Suprapubic skin (tissue), 4 donors: ENCODE measurements around the gene MRPL23.

Experiments used
- EP300 ChIP-seq: sonication (generic); formaldehyde crosslinking; IDR thresholded peaks from one replicate; pipeline ENCODE4 v1.6.1; 2017; ENCODE audit warnings: antibody characterized with exemption
- POLR2A ChIP-seq, 2 donors: fragments of 450-650 bp; IDR thresholded peaks; one replicate each; pipeline ENCODE4 v1.6.1; 2017; ENCODE audit warnings: antibody characterized with exemption in 2 of 2, mild to moderate bottlenecking in 2 of 2, moderate library complexity in 2 of 2
- POLR2AphosphoS5 ChIP-seq, 3 donors: sonication (generic); formaldehyde crosslinking; IDR thresholded peaks; one replicate each; pipeline ENCODE4 v1.6.1; 2017; ENCODE audit warnings: antibody characterized with exemption in 3 of 3
- TF ChIP-seq, protein P1 (sequence below), 2 donors: fragments of 200-600 bp in 1 of 2; fragments of 450-650 bp in 1 of 2; sonication (generic) in 1 of 2; IDR thresholded peaks; one replicate each; pipeline ENCODE4 v1.5.1; 2016 to 2019; ENCODE audit warnings: antibody characterized with exemption in 2 of 2, mild to moderate bottlenecking in 1 of 2, moderate library complexity in 1 of 2

DNA sequence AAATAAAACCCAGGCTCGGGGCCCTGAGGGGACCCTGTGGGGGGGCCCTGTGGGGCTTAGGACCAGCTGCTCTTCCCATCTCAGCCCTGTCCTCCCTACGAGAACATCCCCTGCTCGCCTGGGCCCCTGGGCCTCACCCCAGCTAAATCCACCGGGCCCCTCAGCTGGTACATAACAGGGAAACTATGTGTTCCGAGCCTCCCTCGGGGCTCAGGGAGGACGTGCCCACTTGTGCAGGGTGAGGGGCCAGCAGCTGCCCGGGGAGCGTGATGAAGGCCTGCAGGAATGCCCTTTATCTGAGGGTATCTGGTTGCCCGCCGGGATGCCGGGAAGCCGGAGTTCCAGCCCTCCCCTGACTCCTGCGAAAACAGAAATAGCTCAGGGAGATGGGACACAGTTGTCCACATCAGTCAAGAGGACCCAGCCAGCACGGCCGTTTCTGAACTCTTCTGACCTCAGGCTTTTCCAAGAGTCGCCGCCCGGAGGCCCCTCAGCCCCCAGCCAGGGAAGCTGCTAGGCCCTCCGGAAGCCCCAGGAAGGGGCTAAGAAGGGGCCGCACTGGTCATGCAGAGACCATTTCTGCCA lies 20.6 kb downstream of the MRPL23 start:
- TF ChIP-seq, protein P1, sequence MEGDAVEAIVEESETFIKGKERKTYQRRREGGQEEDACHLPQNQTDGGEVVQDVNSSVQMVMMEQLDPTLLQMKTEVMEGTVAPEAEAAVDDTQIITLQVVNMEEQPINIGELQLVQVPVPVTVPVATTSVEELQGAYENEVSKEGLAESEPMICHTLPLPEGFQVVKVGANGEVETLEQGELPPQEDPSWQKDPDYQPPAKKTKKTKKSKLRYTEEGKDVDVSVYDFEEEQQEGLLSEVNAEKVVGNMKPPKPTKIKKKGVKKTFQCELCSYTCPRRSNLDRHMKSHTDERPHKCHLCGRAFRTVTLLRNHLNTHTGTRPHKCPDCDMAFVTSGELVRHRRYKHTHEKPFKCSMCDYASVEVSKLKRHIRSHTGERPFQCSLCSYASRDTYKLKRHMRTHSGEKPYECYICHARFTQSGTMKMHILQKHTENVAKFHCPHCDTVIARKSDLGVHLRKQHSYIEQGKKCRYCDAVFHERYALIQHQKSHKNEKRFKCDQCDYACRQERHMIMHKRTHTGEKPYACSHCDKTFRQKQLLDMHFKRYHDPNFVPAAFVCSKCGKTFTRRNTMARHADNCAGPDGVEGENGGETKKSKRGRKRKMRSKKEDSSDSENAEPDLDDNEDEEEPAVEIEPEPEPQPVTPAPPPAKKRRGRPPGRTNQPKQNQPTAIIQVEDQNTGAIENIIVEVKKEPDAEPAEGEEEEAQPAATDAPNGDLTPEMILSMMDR (IDR thresholded peaks at IDR 0.05): no peak
- TF ChIP-seq EP300 (no peak), POLR2A (IDR thresholded peaks at IDR 0.05) (no peak), POLR2AphosphoS5 (IDR thresholded peaks at IDR 0.05) (no peak)
